Keratinocyte (primary cell): ENCODE results near the gene ARID1B. TPM values are rescaled to one million over a fixed set of nuclear protein-coding genes. Genes with fewer than 3 reads are reported as not detected.

Experiments
- DNase-seq: peaks from one replicate; pipeline ENCODE4 v3.0.0-alpha.2; 2011; ENCODE audit warnings: low read depth, missing footprints, low spot score
- FAIRE-seq: peaks from 2 replicates; lab custom pipeline; 2011; peaks lifted over from hg19 to GRCh38; lab: Jason Lieb, UNC
- H2AFZ ChIP-seq: 2 replicates; pipeline ENCODE4 v1.6.0; 2012; ENCODE audit warnings: low read length, control low read depth, inconsistent platforms; ENCODE audit not compliant: control insufficient read depth
- H3K27ac ChIP-seq: 2 replicates; pipeline ENCODE4 v1.5.1; 2011; ENCODE audit warnings: low read length; ENCODE audit not compliant: control insufficient read depth, insufficient read depth
- H3K27me3 ChIP-seq: 3 replicates; pipeline ENCODE4 v1.6.0; 2011; ENCODE audit warnings: low read length; ENCODE audit not compliant: control insufficient read depth, insufficient read depth; ENCODE audit errors: extremely low read depth
- H3K36me3 ChIP-seq, 2 experiments: 2 replicates in 1 of 2; 3 replicates in 1 of 2; pipeline ENCODE4 v1.5.1; 2011; ENCODE audit warnings: low read length in 2 of 2, mild to moderate bottlenecking in 1 of 2; ENCODE audit not compliant: control insufficient read depth in 2 of 2, insufficient read depth in 2 of 2; ENCODE audit errors: extremely low read depth in 1 of 2
- H3K4me1 ChIP-seq: 3 replicates; pipeline ENCODE4 v1.5.1; 2011; ENCODE audit warnings: low read length; ENCODE audit not compliant: control insufficient read depth, insufficient read depth; ENCODE audit errors: extremely low read depth
- H3K4me2 ChIP-seq: 3 replicates; pipeline ENCODE4 v1.6.0; 2011; ENCODE audit warnings: low read depth, low read length; ENCODE audit not compliant: control insufficient read depth, insufficient read depth; ENCODE audit errors: extremely low read depth
- H3K4me3 ChIP-seq, 3 experiments: fragments of 200-600 bp in 1 of 3; sonication (generic) in 1 of 3; 2 replicates in 2 of 3; 3 replicates in 1 of 3; pipeline ENCODE4 v1.5.1; 2011 to 2016; ENCODE audit warnings: low read length in 3 of 3, mild to moderate bottlenecking in 3 of 3, control low read depth in 2 of 3, inconsistent platforms in 1 of 3, low read depth in 1 of 3, mixed read lengths in 1 of 3, mixed run types in 1 of 3, moderate library complexity in 1 of 3; ENCODE audit not compliant: control insufficient read depth in 2 of 3, insufficient read depth in 2 of 3; ENCODE audit errors: extremely low read depth in 1 of 3
- H3K79me2 ChIP-seq: 2 replicates; pipeline ENCODE4 v1.6.0; 2012; ENCODE audit warnings: low read length; ENCODE audit not compliant: control insufficient read depth, insufficient read depth
- H3K9ac ChIP-seq: 3 replicates; pipeline ENCODE4 v1.6.0; 2011; ENCODE audit warnings: low read length; ENCODE audit not compliant: control insufficient read depth, insufficient read depth; ENCODE audit errors: extremely low read depth
- H3K9me1 ChIP-seq: 3 replicates; pipeline ENCODE4 v1.6.0; 2011; ENCODE audit warnings: low read length; ENCODE audit not compliant: control insufficient read depth, insufficient read depth; ENCODE audit errors: extremely low read depth
- H3K9me3 ChIP-seq: 2 replicates; pipeline ENCODE4 v1.5.1; 2012; ENCODE audit warnings: low read depth, low read length; ENCODE audit not compliant: control insufficient read depth
- H4K20me1 ChIP-seq: 3 replicates; pipeline ENCODE4 v1.6.0; 2011; ENCODE audit warnings: low read length; ENCODE audit not compliant: control insufficient read depth, insufficient read depth; ENCODE audit errors: extremely low read depth
- CTCF ChIP-seq, 3 experiments: IDR thresholded peaks in 1 of 3; conservative IDR thresholded peaks in 1 of 3; optimal IDR thresholded peaks in 1 of 3; 2 replicates in 2 of 3; 3 replicates in 1 of 3; pipeline versions ENCODE3 to v1.5.1; 2011; ENCODE audit warnings: low read length in 3 of 3, mild to moderate bottlenecking in 3 of 3, moderate library complexity in 2 of 3, control low read depth in 1 of 3, inconsistent platforms in 1 of 3; ENCODE audit not compliant: insufficient read depth in 2 of 3; ENCODE audit errors: extremely low read depth in 1 of 3
- EZH2 ChIP-seq: IDR thresholded peaks from one replicate; pipeline ENCODE4 v1.6.1; 2012; ENCODE audit warnings: inconsistent platforms, mild to moderate bottlenecking, low read length, moderate library complexity
- dilution Hi-C: fragments of 300-500 bp; cut with MboI; formaldehyde crosslinking; loops from one replicate; pipeline ENCODE4 v1.7.0; 2020; ENCODE audit warnings: low sequenced_read_pairs; ENCODE audit not compliant: extremely low pct_ligation_motif_present
- polyA plus RNA-seq, 5 experiments: library from polyadenylated mRNA; depleted of rRNA in 3 of 5; stranded (reverse) in 3 of 5; stranded (forward) in 1 of 5; unstranded in 1 of 5; fragments of >200 nt; gene quantifications; 1 replicate in 1 of 5; 2 replicates in 3 of 5; 3 replicates in 1 of 5; pipeline versions ENCODE4 v1.2.1 to v1.2.3, GENCODE V29; 2011 to 2012; ENCODE audit warnings: missing spikeins in 2 of 5, low read depth in 1 of 5, low replicate concordance in 1 of 5

The ARID1B gene
- polyA plus RNA-seq, 1 donor (not counting 4 experiments of a cell fraction or from before 2014, with no cell fraction given), result 14.9 TPM

DNA sequence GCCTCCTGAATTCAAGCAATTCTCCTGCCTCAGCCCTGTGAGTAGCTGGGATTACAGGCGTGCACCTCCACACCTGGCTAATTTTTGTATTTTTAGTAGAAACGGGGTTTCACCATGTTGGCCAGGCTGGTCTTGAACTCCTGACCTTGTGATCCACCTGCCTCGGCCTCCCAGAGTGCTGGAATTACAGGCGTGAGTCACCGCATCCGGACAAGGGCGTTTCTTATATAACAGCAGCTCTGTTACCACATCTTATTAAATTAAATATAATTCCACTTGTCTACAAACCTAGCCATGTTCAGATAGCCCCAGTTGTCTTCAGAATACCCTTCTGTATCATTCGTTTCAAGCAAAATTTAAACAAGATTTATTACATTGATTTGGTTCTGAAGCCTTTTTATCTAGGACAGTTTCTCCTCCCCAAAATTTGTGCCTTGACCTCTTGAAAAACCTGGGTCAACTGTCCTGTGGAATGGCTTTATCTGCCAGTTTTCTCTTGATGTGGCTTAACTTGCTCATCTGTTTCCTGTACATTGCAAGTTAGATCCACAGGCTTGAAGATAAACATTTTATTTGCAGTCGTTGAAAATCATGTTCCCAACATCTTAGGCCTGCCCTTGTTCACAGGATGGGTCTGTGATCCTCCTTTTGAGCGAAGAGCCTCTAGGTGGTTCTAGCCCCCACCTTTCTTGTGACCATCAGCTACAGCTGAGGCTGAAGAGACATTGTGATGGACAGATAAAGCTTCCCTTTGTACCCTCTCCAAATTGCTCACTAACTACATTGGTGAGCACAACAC, 132.2 kb downstream of the ARID1B start:
- H3K36me3 ChIP-seq, result no peaks in the 10 kb centered on the region
- no peaks in the 10 kb centered on the region for H3K27me3 ChIP-seq
- no peak for DNase-seq
- no peaks in the 10 kb centered on the region for H3K4me1 ChIP-seq
- dilution Hi-C loops, result no loop called here
- no peak overlapping the region for H3K4me2 ChIP-seq
- H3K9ac ChIP-seq, result no peak overlapping the region
- no peak overlapping the region for H3K4me3 ChIP-seq
- TF ChIP-seq CTCF (optimal IDR thresholded peaks at IDR 0.05 in 1 of 3, IDR thresholded peaks at IDR 0.05 in 1 of 3, conservative IDR thresholded peaks at IDR 0.05 in 1 of 3; ENCODE audit: extremely low read depth in 1 of 3, insufficient read depth in 2 of 3, low read length in 3 of 3) (no peak), EZH2 (no peak)
- no peak for FAIRE-seq
- H3K79me2 ChIP-seq, result peaks cover 2% of the 10 kb centered on the region
- no peaks in the 10 kb centered on the region for H3K9me3 ChIP-seq
- H4K20me1 ChIP-seq, result no peaks in the 10 kb centered on the region
- H3K27ac ChIP-seq, result no peak overlapping the region
- no peak overlapping the region for H2AFZ ChIP-seq
- no peaks in the 10 kb centered on the region for H3K9me1 ChIP-seq

DNA sequence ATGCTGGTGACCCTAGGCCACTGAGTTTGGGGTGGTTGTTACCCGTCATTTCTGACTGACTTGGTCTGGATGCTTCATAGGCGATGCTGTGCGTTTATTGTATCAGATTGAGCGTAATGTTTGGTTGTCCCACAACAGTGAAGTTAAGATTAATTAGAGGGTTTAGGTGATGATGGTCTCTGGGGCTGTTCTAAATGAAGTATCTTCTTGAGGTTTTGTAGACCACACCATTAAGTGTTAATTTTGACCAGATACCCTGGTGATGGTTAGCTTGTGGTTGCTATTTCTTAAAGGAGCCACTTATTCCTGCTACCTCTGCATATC, 132.8 kb downstream of the ARID1B start:
- no peak overlapping the region for H3K4me2 ChIP-seq
- dilution Hi-C loops, result no loop called here
- FAIRE-seq, result no peak
- DNase-seq, result no peak
- H3K4me1 ChIP-seq, result no peaks in the 10 kb centered on the region
- no peak for TF ChIP-seq EZH2
- no peak for TF ChIP-seq CTCF (optimal IDR thresholded peaks at IDR 0.05 in 1 of 3, IDR thresholded peaks at IDR 0.05 in 1 of 3, conservative IDR thresholded peaks at IDR 0.05 in 1 of 3; ENCODE audit: extremely low read depth in 1 of 3, insufficient read depth in 2 of 3, low read length in 3 of 3)
- no peaks in the 10 kb centered on the region for H3K27me3 ChIP-seq
- no peak overlapping the region for H2AFZ ChIP-seq
- no peaks in the 10 kb centered on the region for H3K9me3 ChIP-seq
- no peaks in the 10 kb centered on the region for H4K20me1 ChIP-seq
- H3K79me2 ChIP-seq, result peaks cover 2% of the 10 kb centered on the region
- no peak overlapping the region for H3K9ac ChIP-seq
- no peak overlapping the region for H3K27ac ChIP-seq
- no peak overlapping the region for H3K4me3 ChIP-seq
- no peaks in the 10 kb centered on the region for H3K36me3 ChIP-seq
- no peaks in the 10 kb centered on the region for H3K9me1 ChIP-seq
